Stimulated activated memory B cell treated with anti-CD40 and anti-IgM and Interleukin-4, amounts not matched to agents 10 μg/mL and 1 μg/mL and 100 μg/mL, for 72 hours (primary cell): ENCODE data around the gene KIZ.
"Not testable (repeated sequence)": the region's sequence is repeated elsewhere in the genome, so short reads cannot be mapped to it uniquely, and the experiment has no call there.

Experiments
- ATAC-seq: fragments of 150-1000 bp; cut with Tn5 transposase; 2 replicates; pipeline ENCODE4 v1.10.0; 2021
- H3K27ac Mint-ChIP-seq: one replicate; pipeline ENCODE4 v1.8.0; 2022; ENCODE audit warnings: mild to moderate bottlenecking, mixed read lengths
- H3K27me3 Mint-ChIP-seq: one replicate; pipeline ENCODE4 v1.8.0; 2022; ENCODE audit warnings: mixed read lengths
- H3K36me3 Mint-ChIP-seq: one replicate; pipeline ENCODE4 v1.8.0; 2022; ENCODE audit warnings: mixed read lengths
- H3K4me1 Mint-ChIP-seq: one replicate; pipeline ENCODE4 v1.8.0; 2022; ENCODE audit warnings: mixed read lengths
- H3K4me3 Mint-ChIP-seq: one replicate; pipeline ENCODE4 v1.8.0; 2022; ENCODE audit warnings: mild to moderate bottlenecking, moderate library complexity, mixed read lengths
- H3K9me3 Mint-ChIP-seq: one replicate; pipeline ENCODE4 v1.8.0; 2022; ENCODE audit warnings: mixed read lengths

The KIZ gene

GRCh38 chr20:21145424-21145823, 19.5 kb downstream of the KIZ start:
- Mint-ChIP-seq H3K36me3 (peaks cover 39% of the 10 kb centered on the region), H3K9me3 (no peaks in the 10 kb centered on the region), H3K4me3 (no peak overlapping the region), H3K27ac (no peak overlapping the region), H3K4me1 (no peaks in the 10 kb centered on the region), H3K27me3 (no peaks in the 10 kb centered on the region)
- no peak for ATAC-seq

- H3K4me1 Mint-ChIP-seq, result no peaks in the 10 kb centered on the region
- ATAC-seq, result no peak
- H3K27ac Mint-ChIP-seq, result no peak overlapping the region
- no peaks in the 10 kb centered on the region for H3K9me3 Mint-ChIP-seq
- no peaks in the 10 kb centered on the region for H3K27me3 Mint-ChIP-seq
- H3K36me3 Mint-ChIP-seq, result peaks cover 39% of the 10 kb centered on the region
- H3K4me3 Mint-ChIP-seq, result no peak overlapping the region
These were observed 20.3 kb downstream of the KIZ start for GRCh38 chr20:21146215-21146614.

- no peak for ATAC-seq
These were observed 21.7 kb downstream of the KIZ start for GRCh38 chr20:21147593-21147992.

GRCh38 chr20:21149344-21149743, 23.5 kb downstream of the KIZ start:
- Mint-ChIP-seq H3K9me3 (no peaks in the 10 kb centered on the region), H3K4me3 (no peak overlapping the region), H3K27ac (no peak overlapping the region), H3K4me1 (no peaks in the 10 kb centered on the region), H3K36me3 (peaks cover 46% of the 10 kb centered on the region), H3K27me3 (no peaks in the 10 kb centered on the region)
- ATAC-seq, result no peak

More at GRCh38 chr20:21147593-21147992, 21.7 kb downstream of the KIZ start:
- H3K36me3 Mint-ChIP-seq, result peaks cover 40% of the 10 kb centered on the region
- H3K4me1 Mint-ChIP-seq, result no peaks in the 10 kb centered on the region
- no peak overlapping the region for H3K27ac Mint-ChIP-seq
- H3K9me3 Mint-ChIP-seq, result no peaks in the 10 kb centered on the region
- H3K4me3 Mint-ChIP-seq, result no peak overlapping the region
- H3K27me3 Mint-ChIP-seq, result no peaks in the 10 kb centered on the region

- ATAC-seq, result no peak
- Mint-ChIP-seq H3K27me3 (no peaks in the 10 kb centered on the region), H3K4me3 (no peak overlapping the region), H3K36me3 (peaks cover 59% of the 10 kb centered on the region), H3K9me3 (no peaks in the 10 kb centered on the region), H3K4me1 (no peaks in the 10 kb centered on the region), H3K27ac (no peak overlapping the region)
These were observed 25.9 kb downstream of the KIZ start for GRCh38 chr20:21151791-21152190.

GRCh38 chr20:21154692-21155091, 28.8 kb downstream of the KIZ start:
- ATAC-seq, result no peak
- Mint-ChIP-seq H3K27ac (no peak overlapping the region), H3K36me3 (peaks cover 44% of the 10 kb centered on the region), H3K4me1 (no peaks in the 10 kb centered on the region), H3K9me3 (no peaks in the 10 kb centered on the region), H3K4me3 (no peak overlapping the region), H3K27me3 (no peaks in the 10 kb centered on the region)

GRCh38 chr20:21155268-21155667, 29.4 kb downstream of the KIZ start:
- H3K27me3 Mint-ChIP-seq, result no peaks in the 10 kb centered on the region
- peaks cover 46% of the 10 kb centered on the region for H3K36me3 Mint-ChIP-seq
- no peak overlapping the region for H3K27ac Mint-ChIP-seq
- no peaks in the 10 kb centered on the region for H3K4me1 Mint-ChIP-seq
- peaks cover under 1% of the 10 kb centered on the region for H3K9me3 Mint-ChIP-seq
- H3K4me3 Mint-ChIP-seq, result no peak overlapping the region
- no peak for ATAC-seq

GRCh38 chr20:21156266-21156665, 30.4 kb downstream of the KIZ start:
- no peaks in the 10 kb centered on the region for H3K27me3 Mint-ChIP-seq
- peaks cover 53% of the 10 kb centered on the region for H3K36me3 Mint-ChIP-seq
- no peak for ATAC-seq
- no peaks in the 10 kb centered on the region for H3K4me1 Mint-ChIP-seq
- peaks cover 3% of the 10 kb centered on the region for H3K9me3 Mint-ChIP-seq
- H3K27ac Mint-ChIP-seq, result no peak overlapping the region
- H3K4me3 Mint-ChIP-seq, result no peak overlapping the region

- Mint-ChIP-seq H3K4me3 (no peak overlapping the region), H3K36me3 (peaks cover 54% of the 10 kb centered on the region)
- no peak for ATAC-seq
These were observed 31.1 kb downstream of the KIZ start for GRCh38 chr20:21157006-21157405.

GRCh38 chr20:21159658-21160380, 33.9 kb downstream of the KIZ start:
- H3K9me3 Mint-ChIP-seq, result peaks cover 3% of the 10 kb centered on the region
- no peak overlapping the region for H3K27ac Mint-ChIP-seq
- H3K4me1 Mint-ChIP-seq, result no peaks in the 10 kb centered on the region
- peaks cover 52% of the 10 kb centered on the region for H3K36me3 Mint-ChIP-seq
- ATAC-seq, result no peak
- H3K27me3 Mint-ChIP-seq, result no peaks in the 10 kb centered on the region
- no peak overlapping the region for H3K4me3 Mint-ChIP-seq

More at GRCh38 chr20:21157006-21157405, 31.1 kb downstream of the KIZ start:
- Mint-ChIP-seq H3K9me3 (peaks cover 3% of the 10 kb centered on the region), H3K27me3 (no peaks in the 10 kb centered on the region), H3K4me1 (no peaks in the 10 kb centered on the region), H3K27ac (no peak overlapping the region)

GRCh38 chr20:21161926-21162325, 36.0 kb downstream of the KIZ start:
- Mint-ChIP-seq H3K27me3 (no peaks in the 10 kb centered on the region), H3K36me3 (peaks cover 60% of the 10 kb centered on the region), H3K4me3 (no peak overlapping the region), H3K9me3 (peaks cover 3% of the 10 kb centered on the region), H3K4me1 (peaks cover 5% of the 10 kb centered on the region), H3K27ac (no peak overlapping the region)
- ATAC-seq, result no peak

GRCh38 chr20:21162631-21163030, 36.7 kb downstream of the KIZ start:
- no peak for ATAC-seq
- Mint-ChIP-seq H3K27ac (no peak overlapping the region), H3K4me1 (peaks cover 5% of the 10 kb centered on the region), H3K9me3 (peaks cover 3% of the 10 kb centered on the region), H3K36me3 (peaks cover 60% of the 10 kb centered on the region), H3K4me3 (no peak overlapping the region), H3K27me3 (no peaks in the 10 kb centered on the region)

- Mint-ChIP-seq H3K9me3 (no peaks in the 10 kb centered on the region), H3K27ac (no peak overlapping the region), H3K27me3 (no peaks in the 10 kb centered on the region), H3K36me3 (peaks cover 58% of the 10 kb centered on the region), H3K4me3 (no peak overlapping the region), H3K4me1 (peaks cover 5% of the 10 kb centered on the region)
- ATAC-seq, result no peak
These were observed 40.9 kb downstream of the KIZ start for GRCh38 chr20:21166801-21167200.

- peaks cover 58% of the 10 kb centered on the region for H3K36me3 Mint-ChIP-seq
- H3K27ac Mint-ChIP-seq, result no peak overlapping the region
- no peak for ATAC-seq
- peaks cover 5% of the 10 kb centered on the region for H3K4me1 Mint-ChIP-seq
- no peak overlapping the region for H3K4me3 Mint-ChIP-seq
- no peaks in the 10 kb centered on the region for H3K9me3 Mint-ChIP-seq
- H3K27me3 Mint-ChIP-seq, result no peaks in the 10 kb centered on the region
These were observed 41.4 kb downstream of the KIZ start for GRCh38 chr20:21167261-21167660.

GRCh38 chr20:21168061-21168460, 42.2 kb downstream of the KIZ start:
- not testable (repeated sequence) for H3K27ac Mint-ChIP-seq, ATAC-seq, H3K27me3 Mint-ChIP-seq, H3K4me1 Mint-ChIP-seq, H3K9me3 Mint-ChIP-seq, H3K4me3 Mint-ChIP-seq
- H3K36me3 Mint-ChIP-seq, result peaks cover 58% of the 10 kb centered on the region

GRCh38 chr20:21172626-21173025, 46.7 kb downstream of the KIZ start:
- peaks cover 6% of the 10 kb centered on the region for H3K9me3 Mint-ChIP-seq
- H3K27me3 Mint-ChIP-seq, result no peaks in the 10 kb centered on the region
- H3K36me3 Mint-ChIP-seq, result peaks cover 41% of the 10 kb centered on the region
- H3K27ac Mint-ChIP-seq, result no peak overlapping the region
- no peak overlapping the region for H3K4me3 Mint-ChIP-seq
- ATAC-seq, result no peak
- no peaks in the 10 kb centered on the region for H3K4me1 Mint-ChIP-seq
